ENCODE results near the gene ASXL2.

DNA sequence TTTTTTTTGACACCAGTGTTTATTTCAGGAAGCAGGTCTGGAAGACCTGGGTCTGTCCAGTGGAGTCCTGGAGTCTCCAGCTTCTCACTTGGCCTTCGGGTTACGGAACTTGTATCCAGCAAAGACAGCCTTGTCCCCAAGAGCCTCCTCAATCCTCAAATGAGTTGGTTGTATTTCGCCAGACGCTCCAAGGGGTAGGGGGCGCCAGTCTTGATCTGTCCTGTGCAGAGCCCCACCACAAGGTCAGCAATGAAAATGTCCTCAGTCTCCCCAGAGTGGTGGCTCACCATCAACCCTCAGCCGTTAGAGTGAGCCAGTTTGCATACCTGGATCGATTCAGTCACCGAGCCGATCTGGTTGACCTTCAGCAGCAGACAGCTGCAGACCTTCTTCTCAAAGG, 21.9 kb downstream of the ASXL2 start:
- TF ChIP-seq, protein P1, sequence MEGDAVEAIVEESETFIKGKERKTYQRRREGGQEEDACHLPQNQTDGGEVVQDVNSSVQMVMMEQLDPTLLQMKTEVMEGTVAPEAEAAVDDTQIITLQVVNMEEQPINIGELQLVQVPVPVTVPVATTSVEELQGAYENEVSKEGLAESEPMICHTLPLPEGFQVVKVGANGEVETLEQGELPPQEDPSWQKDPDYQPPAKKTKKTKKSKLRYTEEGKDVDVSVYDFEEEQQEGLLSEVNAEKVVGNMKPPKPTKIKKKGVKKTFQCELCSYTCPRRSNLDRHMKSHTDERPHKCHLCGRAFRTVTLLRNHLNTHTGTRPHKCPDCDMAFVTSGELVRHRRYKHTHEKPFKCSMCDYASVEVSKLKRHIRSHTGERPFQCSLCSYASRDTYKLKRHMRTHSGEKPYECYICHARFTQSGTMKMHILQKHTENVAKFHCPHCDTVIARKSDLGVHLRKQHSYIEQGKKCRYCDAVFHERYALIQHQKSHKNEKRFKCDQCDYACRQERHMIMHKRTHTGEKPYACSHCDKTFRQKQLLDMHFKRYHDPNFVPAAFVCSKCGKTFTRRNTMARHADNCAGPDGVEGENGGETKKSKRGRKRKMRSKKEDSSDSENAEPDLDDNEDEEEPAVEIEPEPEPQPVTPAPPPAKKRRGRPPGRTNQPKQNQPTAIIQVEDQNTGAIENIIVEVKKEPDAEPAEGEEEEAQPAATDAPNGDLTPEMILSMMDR (conservative IDR thresholded peaks at IDR 0.05) = no peak
- TF ChIP-seq EZH2 (IDR thresholded peaks at IDR 0.05; ENCODE audit: low read depth) = no peak

Data from PC-9 (cell line).